Measurements from ENCODE around the gene MEGF6. TPM values are rescaled to one million over a fixed set of nuclear protein-coding genes. Genes with fewer than 3 reads are reported as not detected.

The MEGF6 gene
- total and polyA plus RNA-seq, 2 experiments from 2014 or later, result 11.6 to 21.9 TPM

- no peaks in the 10 kb centered on the region for H3K9me3 ChIP-seq (ENCODE audit: low read depth)
- no peak overlapping the region for H2AFZ ChIP-seq
- no peak for TF ChIP-seq EZH2 (IDR thresholded peaks at IDR 0.05; ENCODE audit: borderline replicate concordance)
- TF ChIP-seq CTCF (IDR thresholded peaks at IDR 0.05; ENCODE audit: poor library complexity), result no peak
- no peak for TF ChIP-seq EZH2phosphoT487 (IDR thresholded peaks at IDR 0.05; ENCODE audit: low read depth, severe bottlenecking, unreplicated experiment)
- peaks cover 13% of the 10 kb centered on the region for H3K79me2 ChIP-seq
- H3K9me2 ChIP-seq (replicated peaks; ENCODE audit: insufficient read depth), result no peaks in the 10 kb centered on the region
- H4K20me1 ChIP-seq (ENCODE audit: insufficient read depth, poor library complexity, severe bottlenecking), result peaks cover 5% of the 10 kb centered on the region
- no peaks in the 10 kb centered on the region for H3K27me3 ChIP-seq
- no peak overlapping the region for H3K4me3 ChIP-seq
- H3K36me3 ChIP-seq (replicated peaks; ENCODE audit: insufficient read depth, low read depth), result no peaks in the 10 kb centered on the region
- no peak overlapping the region for H3K4me2 ChIP-seq
- no peak overlapping the region for H3K27ac ChIP-seq
- WGBS (ENCODE audit: low lambda C conversion rate, missing lambda C conversion rate), result 97% methylated on average over 7 of the region's 7 CpGs
- DNase-seq (ENCODE audit: low spot score), result no peak
- peaks cover 11% of the 10 kb centered on the region for H3K4me1 ChIP-seq (ENCODE audit: insufficient read depth)
Observed at GRCh38 chr1:3604997-3605823, 6.1 kb downstream of the MEGF6 start.

GRCh38 chr1:3604468-3604974, 6.8 kb downstream of the MEGF6 start:
- Histone ChIP-seq H4K20me1 (ENCODE audit: insufficient read depth, poor library complexity, severe bottlenecking) (peaks cover 5% of the 10 kb centered on the region), H3K27ac (no peak overlapping the region), H3K4me2 (no peak overlapping the region), H3K4me3 (no peak overlapping the region), H3K9me3 (ENCODE audit: low read depth) (no peaks in the 10 kb centered on the region), H3K4me1 (ENCODE audit: insufficient read depth) (peaks cover 4% of the 10 kb centered on the region), H3K36me3 (replicated peaks; ENCODE audit: insufficient read depth, low read depth) (no peaks in the 10 kb centered on the region), H3K9me2 (replicated peaks; ENCODE audit: insufficient read depth) (no peaks in the 10 kb centered on the region), H3K27me3 (no peaks in the 10 kb centered on the region), H2AFZ (no peak overlapping the region), H3K79me2 (peaks cover 13% of the 10 kb centered on the region)
- TF ChIP-seq CTCF (IDR thresholded peaks at IDR 0.05; ENCODE audit: poor library complexity), result no peak
- TF ChIP-seq EZH2 (IDR thresholded peaks at IDR 0.05; ENCODE audit: borderline replicate concordance), result no peak
- TF ChIP-seq EZH2phosphoT487 (IDR thresholded peaks at IDR 0.05; ENCODE audit: low read depth, severe bottlenecking, unreplicated experiment), result no peak
- no peak for DNase-seq (ENCODE audit: low spot score)
- WGBS (ENCODE audit: low lambda C conversion rate, missing lambda C conversion rate), result 90% methylated on average over 8 of the region's 8 CpGs

- H2AFZ ChIP-seq, result no peak overlapping the region
- WGBS (ENCODE audit: low lambda C conversion rate, missing lambda C conversion rate), result 93% methylated on average over 23 of the region's 29 CpGs
- H3K4me1 ChIP-seq (ENCODE audit: insufficient read depth), result peaks cover 3% of the 10 kb centered on the region
- H3K27ac ChIP-seq, result no peak overlapping the region
- H4K20me1 ChIP-seq (ENCODE audit: insufficient read depth, poor library complexity, severe bottlenecking), result peaks cover 3% of the 10 kb centered on the region
- H3K9me2 ChIP-seq (replicated peaks; ENCODE audit: insufficient read depth), result no peaks in the 10 kb centered on the region
- H3K9me3 ChIP-seq (ENCODE audit: low read depth), result no peaks in the 10 kb centered on the region
- H3K4me3 ChIP-seq, result no peak overlapping the region
- H3K4me2 ChIP-seq, result no peak overlapping the region
- no peaks in the 10 kb centered on the region for H3K27me3 ChIP-seq
- H3K36me3 ChIP-seq (replicated peaks; ENCODE audit: insufficient read depth, low read depth), result no peaks in the 10 kb centered on the region
- no peak for DNase-seq (ENCODE audit: low spot score)
- TF ChIP-seq EZH2phosphoT487 (IDR thresholded peaks at IDR 0.05; ENCODE audit: low read depth, severe bottlenecking, unreplicated experiment) (no peak), CTCF (IDR thresholded peaks at IDR 0.05; ENCODE audit: poor library complexity) (no peak), EZH2 (IDR thresholded peaks at IDR 0.05; ENCODE audit: borderline replicate concordance) (no peak)
- H3K79me2 ChIP-seq, result peaks cover 10% of the 10 kb centered on the region
Observed at GRCh38 chr1:3603571-3604467, 7.5 kb downstream of the MEGF6 start.

Measured in hepatocyte (in vitro differentiated cells).